IMR-90 (cell line): ENCODE measurements around the gene RAB11FIP3.

ENCODE experiments used
- BHLHE40 ChIP-seq: fragments of 150-350 bp; IDR thresholded peaks from 2 replicates; pipeline ENCODE4 v1.6.1; 2016; ENCODE audit warnings: mild to moderate bottlenecking, low read depth, low read length
- CHD1 ChIP-seq: IDR thresholded peaks from 2 replicates; pipeline ENCODE4 v1.6.1; 2012; ENCODE audit warnings: low read depth, low read length, improper control_type of control experiment
- CTCF ChIP-seq: conservative IDR thresholded peaks from 2 replicates; pipeline ENCODE4 v1.5.1; 2012; ENCODE audit warnings: mild to moderate bottlenecking, low read depth, low read length, improper control_type of control experiment
- NFE2L2 ChIP-seq: fragments of 150-350 bp; IDR thresholded peaks from 2 replicates; pipeline ENCODE4 v1.6.1; 2016; ENCODE audit warnings: low read depth, mild to moderate bottlenecking, low read length
- POLR2A ChIP-seq: IDR thresholded peaks from 2 replicates; pipeline ENCODE4 v1.6.1; 2012; ENCODE audit warnings: mild to moderate bottlenecking, low read depth, low read length

GRCh38 chr16:455453-455852 lies 30.0 kb downstream of the RAB11FIP3 start:
- no peak for TF ChIP-seq POLR2A
- TF ChIP-seq CTCF = no peak
- TF ChIP-seq NFE2L2 = no peak
- no peak for TF ChIP-seq BHLHE40
- TF ChIP-seq CHD1 = no peak
